T-helper 17 cell (primary cell): ENCODE data around the gene CAMSAP1. TPM values are rescaled to one million over a fixed set of nuclear protein-coding genes. Genes with fewer than 3 reads are reported as not detected.

Experiments
- ATAC-seq: fragments of 150-1000 bp; cut with Tn5 transposase; 2 replicates; pipeline ENCODE4 v1.10.0; 2021; ENCODE audit warnings: mild to moderate bottlenecking, moderate library complexity
- DNase-seq, 3 donors: peaks; one replicate each; pipeline versions ENCODE4 v3.0.0 to v3.0.0-alpha.2; 2020 to 2021
- H3K9me3 ChIP-seq: one replicate; pipeline ENCODE4 v1.7.0; 2013; ENCODE audit warnings: low read length, mild to moderate bottlenecking; ENCODE audit not compliant: control insufficient read depth, poor library complexity, severe bottlenecking
- H3K27ac Mint-ChIP-seq: one replicate; pipeline ENCODE4 v1.8.0; 2022; ENCODE audit warnings: mild to moderate bottlenecking, moderate library complexity, mixed read lengths
- H3K27me3 Mint-ChIP-seq: one replicate; pipeline ENCODE4 v1.8.0; 2022; ENCODE audit warnings: mixed read lengths
- H3K36me3 Mint-ChIP-seq: one replicate; pipeline ENCODE4 v1.8.0; 2022; ENCODE audit warnings: low read depth, mixed read lengths
- H3K4me1 Mint-ChIP-seq: one replicate; pipeline ENCODE4 v1.8.0; 2022; ENCODE audit warnings: mild to moderate bottlenecking, mixed read lengths
- H3K4me3 Mint-ChIP-seq: one replicate; pipeline ENCODE4 v1.8.0; 2022; ENCODE audit warnings: mild to moderate bottlenecking, moderate library complexity, mixed read lengths
- total RNA-seq, 4 donors: library from RNA in 2 of 4; stranded (reverse) in 2 of 4; gene quantifications; one replicate each; pipeline ENCODE4 v1.2.3 and lab custom pipeline; 2022 to 2026

CAMSAP1 gene
- total RNA-seq, 2 donors from 2014 or later, result 32.6 to 39.3 TPM

DNA sequence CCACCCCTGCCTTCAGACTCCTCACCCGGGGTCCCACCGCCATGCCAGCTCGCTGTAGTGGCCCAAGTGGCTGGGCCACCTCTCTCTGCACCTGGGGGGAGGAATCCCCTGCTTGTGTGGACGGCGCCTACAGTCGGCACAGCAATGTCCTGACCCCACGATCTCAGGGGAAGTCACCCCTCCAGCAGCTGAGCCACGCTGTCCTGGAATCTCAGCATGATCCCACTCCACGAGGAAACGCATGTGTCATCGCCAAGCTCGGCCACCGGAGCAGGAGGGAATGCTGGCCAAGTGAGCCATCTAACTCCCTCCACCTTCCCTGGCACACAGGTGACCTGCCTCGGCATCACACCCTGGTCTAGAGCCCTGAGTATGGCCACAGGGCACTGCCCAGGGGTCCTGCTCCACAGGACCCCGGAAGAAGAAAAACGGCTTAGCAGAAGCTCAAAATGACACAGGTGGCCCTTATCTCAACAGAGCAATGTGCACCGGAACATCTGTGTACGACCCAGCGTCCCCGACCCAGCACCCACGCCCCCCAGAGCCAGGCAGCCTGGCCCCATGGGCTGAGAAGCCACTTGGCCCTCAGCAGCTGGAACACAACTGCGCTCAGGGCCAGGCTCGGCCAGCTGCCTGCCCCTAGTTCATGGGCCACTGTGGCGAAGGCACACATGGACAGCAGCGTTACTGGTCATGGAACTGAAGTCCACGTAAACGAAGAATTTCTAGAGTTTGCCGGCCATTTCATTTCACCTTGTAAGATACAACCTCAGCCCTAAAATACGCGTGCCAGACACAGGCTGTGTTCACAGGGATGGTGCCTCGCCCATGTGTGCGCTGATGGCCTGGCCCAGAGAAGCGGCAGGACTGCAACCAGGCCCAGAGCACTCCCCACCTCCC is 23.4 kb upstream of the CAMSAP1 start:
- H3K4me1 Mint-ChIP-seq, result peaks cover 6% of the 10 kb centered on the region
- no peak overlapping the region for H3K27ac Mint-ChIP-seq
- no peak for DNase-seq

DNA sequence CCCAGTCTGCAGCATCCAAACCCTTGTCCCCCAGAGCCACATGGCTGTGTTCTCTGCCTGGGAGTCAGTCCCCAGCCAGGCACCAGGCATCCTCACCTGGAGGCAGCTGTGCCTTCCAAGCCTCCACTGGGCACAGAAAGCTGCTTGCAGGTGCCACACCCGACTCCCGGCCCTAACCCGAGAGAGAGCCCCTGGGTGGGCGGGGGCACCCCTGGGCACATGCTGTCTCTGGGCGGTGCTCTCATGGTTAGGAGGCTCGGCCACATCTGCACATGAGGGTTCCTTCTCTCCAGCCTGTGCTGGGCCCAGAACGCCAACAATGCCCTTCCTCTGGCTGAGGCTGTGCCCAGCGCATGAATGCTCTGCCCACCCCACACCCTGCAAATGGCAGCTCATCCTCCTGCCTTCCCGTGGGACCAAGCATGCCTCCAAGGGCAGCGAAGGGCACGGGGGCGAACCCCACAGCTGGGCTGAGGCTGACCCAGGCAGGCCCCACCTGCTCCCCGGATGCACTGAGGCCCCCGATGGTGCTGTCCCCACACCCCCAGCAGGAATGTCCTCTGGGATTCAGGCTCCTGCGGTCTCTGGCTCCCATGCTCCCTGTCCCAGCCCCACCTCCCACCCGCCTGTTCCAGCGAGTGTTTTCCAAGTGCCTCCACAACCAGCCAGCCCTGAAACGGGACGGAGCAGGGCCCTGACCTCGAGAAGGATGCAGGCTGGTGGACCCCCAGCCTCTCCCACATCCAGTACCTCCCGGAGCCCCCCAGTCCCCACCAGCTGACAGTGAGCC is 22.5 kb upstream of the CAMSAP1 start:
- Mint-ChIP-seq H3K36me3 (peaks cover 2% of the 10 kb centered on the region), H3K27me3 (no peaks in the 10 kb centered on the region), H3K4me1 (peaks cover 14% of the 10 kb centered on the region), H3K27ac (no peak overlapping the region), H3K4me3 (no peak overlapping the region)
- ATAC-seq, result no peak
- H3K9me3 ChIP-seq, result no peaks in the 10 kb centered on the region
- no peak for DNase-seq

More for the DNA sequence above, 23.4 kb upstream of the CAMSAP1 start:
- H3K4me3 Mint-ChIP-seq, result no peak overlapping the region
- peaks cover 2% of the 10 kb centered on the region for H3K36me3 Mint-ChIP-seq
- no peaks in the 10 kb centered on the region for H3K9me3 ChIP-seq
- ATAC-seq, result no peak
- H3K27me3 Mint-ChIP-seq, result no peaks in the 10 kb centered on the region

DNA sequence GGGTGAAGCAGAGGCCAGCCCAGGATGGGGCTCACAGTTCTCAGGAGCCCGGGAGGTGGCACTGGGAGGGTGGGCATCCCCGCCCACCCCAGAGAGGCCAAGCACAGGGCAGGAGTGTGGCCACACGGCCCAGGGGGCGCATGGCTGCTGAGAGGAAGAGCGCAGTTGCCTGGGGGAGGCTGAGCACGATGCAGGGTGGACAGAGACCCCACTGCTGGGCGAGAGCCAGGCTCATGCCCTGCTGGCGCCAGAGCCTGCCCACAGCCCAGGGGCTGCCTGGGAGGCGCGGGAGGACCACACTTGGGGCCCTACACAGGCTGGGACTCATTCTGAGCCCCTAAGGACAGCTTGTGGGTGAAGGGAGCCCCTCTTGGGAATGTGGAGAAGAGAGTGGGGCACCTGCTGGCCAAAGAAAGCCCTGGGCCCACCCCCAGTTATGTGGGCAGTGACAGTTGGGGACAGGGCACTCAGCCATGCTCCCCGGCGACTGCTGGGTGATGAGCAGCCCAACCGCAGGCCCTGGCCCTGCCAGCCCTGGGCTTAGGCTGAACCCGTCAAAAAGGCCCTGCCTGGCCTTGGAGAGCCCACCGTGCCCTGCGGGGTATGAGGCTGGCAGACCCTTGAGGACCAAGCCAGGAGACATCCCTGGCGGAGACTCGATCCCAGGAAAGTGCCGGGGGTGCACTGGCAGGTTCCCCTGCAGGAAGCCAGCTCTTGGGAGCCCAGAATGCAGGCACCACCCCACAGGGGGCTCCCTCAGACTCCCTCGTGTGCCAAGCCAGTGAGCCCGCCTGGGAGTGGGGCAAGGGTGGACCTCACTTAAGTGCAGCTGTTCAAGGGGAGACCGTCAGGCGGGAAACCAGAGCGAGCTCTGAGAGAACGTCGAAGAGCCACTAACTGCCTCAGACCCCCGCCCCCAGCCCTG is 21.6 kb upstream of the CAMSAP1 start:
- H3K36me3 Mint-ChIP-seq, result peaks cover 2% of the 10 kb centered on the region
- no peak overlapping the region for H3K4me3 Mint-ChIP-seq
- H3K27ac Mint-ChIP-seq, result no peak overlapping the region
- no peak for DNase-seq
- H3K4me1 Mint-ChIP-seq, result peaks cover 14% of the 10 kb centered on the region
- no peak for ATAC-seq
- no peaks in the 10 kb centered on the region for H3K9me3 ChIP-seq
- H3K27me3 Mint-ChIP-seq, result no peaks in the 10 kb centered on the region

DNA sequence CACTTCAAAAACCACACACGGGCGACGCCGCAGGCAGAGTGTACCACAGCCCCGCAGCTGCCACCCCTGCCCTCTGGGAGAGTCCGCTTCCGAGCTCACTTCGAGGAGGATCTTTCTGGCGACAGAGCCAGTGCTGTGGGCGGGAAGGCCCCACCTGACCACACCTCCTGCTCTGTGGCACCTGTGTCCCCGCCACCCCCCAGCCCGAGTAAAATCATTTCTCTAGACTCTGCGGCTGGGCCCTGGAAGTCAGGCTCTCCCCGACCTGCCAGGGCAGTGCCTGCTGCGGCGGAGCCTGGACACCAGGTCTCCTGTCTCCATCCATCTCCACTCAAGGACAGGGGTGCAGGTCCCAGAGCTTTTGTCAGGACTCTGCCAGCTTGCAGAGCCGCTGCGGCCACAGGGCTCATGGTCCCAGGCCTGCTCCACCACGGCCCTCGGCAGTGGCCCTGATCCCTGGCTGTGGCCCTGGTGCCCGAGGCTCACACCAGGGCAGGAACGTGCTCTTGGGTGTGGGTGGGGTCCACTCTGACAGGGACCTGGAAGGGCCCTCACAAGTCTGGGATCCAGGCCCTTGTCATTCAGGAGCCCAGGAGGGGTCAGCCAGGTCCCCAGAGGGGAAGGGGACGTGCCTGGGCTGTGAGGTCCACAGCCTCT is 20.9 kb upstream of the CAMSAP1 start:
- H3K36me3 Mint-ChIP-seq, result peaks cover 2% of the 10 kb centered on the region
- ATAC-seq, result no peak
- no peak overlapping the region for H3K27ac Mint-ChIP-seq
- peaks cover 14% of the 10 kb centered on the region for H3K4me1 Mint-ChIP-seq
- no peaks in the 10 kb centered on the region for H3K27me3 Mint-ChIP-seq
- H3K4me3 Mint-ChIP-seq, result no peak overlapping the region
- H3K9me3 ChIP-seq, result no peaks in the 10 kb centered on the region
- DNase-seq, result no peak

DNA sequence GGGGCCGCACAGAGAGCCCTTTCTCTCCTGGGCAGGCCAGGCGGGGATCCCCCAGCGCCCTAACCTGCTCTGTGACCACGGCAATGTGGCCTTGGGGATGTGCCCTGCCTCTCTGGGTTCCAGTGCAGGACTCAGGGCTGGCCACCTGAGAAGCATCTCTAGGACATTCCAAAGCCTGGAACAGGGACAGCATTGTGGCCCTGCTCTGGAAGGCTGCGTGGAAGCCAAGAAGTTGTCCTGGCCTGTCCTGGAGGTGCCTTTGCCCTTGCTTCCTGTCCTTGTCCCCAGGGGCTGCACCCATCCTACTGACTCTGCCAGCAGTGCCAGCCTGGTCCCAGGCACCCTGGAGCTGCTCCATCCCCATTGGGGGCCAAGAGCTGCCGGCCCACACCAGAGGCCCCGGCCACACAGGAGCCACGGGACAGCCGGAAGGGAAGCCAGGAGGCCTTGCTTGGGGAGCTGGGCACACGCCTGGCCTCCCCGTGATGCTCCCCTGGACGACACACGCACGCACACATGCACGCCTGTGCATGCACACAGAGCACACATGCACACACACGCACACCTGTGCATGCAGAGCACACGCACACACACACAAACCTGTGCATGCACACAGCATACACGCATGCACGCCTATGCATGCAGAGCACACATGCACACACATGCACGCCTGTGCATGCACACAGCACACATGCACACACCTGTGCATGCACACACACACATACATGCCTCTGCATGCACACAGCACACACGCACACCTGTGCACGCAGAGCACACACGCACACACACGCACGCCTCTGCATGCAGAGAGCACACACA is 20.1 kb upstream of the CAMSAP1 start:
- Mint-ChIP-seq H3K27ac (no peak overlapping the region), H3K4me1 (peaks cover 12% of the 10 kb centered on the region), H3K36me3 (no peaks in the 10 kb centered on the region), H3K27me3 (no peaks in the 10 kb centered on the region), H3K4me3 (no peak overlapping the region)
- ATAC-seq (no peak), DNase-seq (no peak)
- H3K9me3 ChIP-seq, result no peaks in the 10 kb centered on the region

DNA sequence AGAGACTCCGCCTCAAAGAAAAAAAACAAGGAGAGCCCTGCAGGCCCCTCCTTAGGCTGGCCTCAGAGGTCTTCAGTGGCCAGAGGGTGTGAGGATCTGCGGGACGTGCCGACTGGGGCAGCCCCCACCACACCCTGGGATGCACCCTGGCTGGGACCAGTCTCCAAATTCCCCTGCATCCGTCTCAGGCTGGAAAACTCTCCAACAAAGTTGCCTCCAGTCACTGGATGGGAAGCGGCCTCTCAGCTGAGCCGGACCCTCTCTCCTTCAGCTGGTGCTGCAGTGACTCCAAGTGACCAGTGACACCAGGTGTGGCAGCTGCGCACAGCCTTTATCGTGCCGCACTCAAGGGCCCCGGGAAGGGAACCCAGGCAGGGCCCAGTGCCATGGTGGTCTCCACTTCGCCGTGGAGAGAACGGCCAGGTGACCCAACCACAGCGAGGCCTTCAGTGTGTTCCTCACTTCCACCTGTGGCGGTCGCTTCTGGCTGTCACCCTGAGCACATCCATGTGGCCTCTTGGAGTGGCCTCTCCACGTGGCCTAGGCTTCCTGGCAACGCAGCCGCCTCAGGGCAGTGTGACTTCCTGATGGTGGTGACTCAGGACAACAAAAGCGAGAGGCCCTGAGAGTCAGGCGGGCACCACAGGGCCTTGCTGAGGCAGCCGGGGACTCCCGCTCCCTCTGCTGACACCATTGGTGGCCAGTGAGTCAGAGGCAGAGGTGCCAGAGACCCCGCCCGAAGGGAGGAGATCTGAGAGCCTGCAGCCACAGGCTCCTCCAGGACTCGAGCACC is 19.3 kb upstream of the CAMSAP1 start:
- peak in 1 of 3 donors; percentile 17 for DNase-seq
- H3K27ac Mint-ChIP-seq, result no peak overlapping the region
- no peak overlapping the region for H3K4me3 Mint-ChIP-seq

DNA sequence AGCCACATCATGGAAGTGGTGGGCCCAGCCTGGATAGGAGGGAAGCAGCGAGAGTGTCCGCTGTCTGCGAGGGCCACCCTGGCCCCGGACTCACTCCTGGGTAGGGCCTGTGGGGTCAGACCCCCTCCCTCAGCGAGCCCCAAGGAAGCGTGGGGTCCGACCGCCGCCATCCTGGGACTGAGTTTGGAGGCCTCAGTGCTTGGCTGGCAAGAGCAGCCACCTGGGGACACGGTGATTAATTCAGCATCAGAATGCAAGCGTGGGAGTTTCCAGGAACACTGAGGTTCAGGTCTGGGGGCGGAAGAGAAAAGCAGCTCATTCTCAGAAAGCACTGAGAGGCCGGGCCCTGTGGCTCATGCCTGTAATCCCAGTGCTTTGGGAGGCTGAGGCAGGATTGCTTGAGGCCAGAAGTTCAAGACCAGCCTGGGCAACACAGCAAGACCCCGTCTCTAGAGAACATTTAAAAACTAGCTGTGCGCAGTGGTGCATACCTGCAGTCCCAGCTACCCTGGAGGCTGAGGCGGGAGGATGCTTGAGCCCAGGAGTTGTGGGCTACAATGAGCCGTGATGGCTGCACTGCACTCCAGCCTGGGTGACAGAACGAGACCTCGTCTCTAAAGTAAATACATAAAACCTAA is 18.3 kb upstream of the CAMSAP1 start:
- H3K27me3 Mint-ChIP-seq, result no peaks in the 10 kb centered on the region
- H3K9me3 ChIP-seq, result no peaks in the 10 kb centered on the region
- H3K4me3 Mint-ChIP-seq, result peak overlapping the region; percentile 25
- peaks cover 11% of the 10 kb centered on the region for H3K4me1 Mint-ChIP-seq
- ATAC-seq (no peak), DNase-seq (no peak)
- peak overlapping the region; percentile 21 for H3K27ac Mint-ChIP-seq
- H3K36me3 Mint-ChIP-seq, result no peaks in the 10 kb centered on the region

More for the DNA sequence above, 19.3 kb upstream of the CAMSAP1 start:
- H3K27me3 Mint-ChIP-seq, result no peaks in the 10 kb centered on the region
- ATAC-seq, result peak; percentile 80
- peaks cover 12% of the 10 kb centered on the region for H3K4me1 Mint-ChIP-seq
- H3K9me3 ChIP-seq, result no peaks in the 10 kb centered on the region
- H3K36me3 Mint-ChIP-seq, result no peaks in the 10 kb centered on the region

DNA sequence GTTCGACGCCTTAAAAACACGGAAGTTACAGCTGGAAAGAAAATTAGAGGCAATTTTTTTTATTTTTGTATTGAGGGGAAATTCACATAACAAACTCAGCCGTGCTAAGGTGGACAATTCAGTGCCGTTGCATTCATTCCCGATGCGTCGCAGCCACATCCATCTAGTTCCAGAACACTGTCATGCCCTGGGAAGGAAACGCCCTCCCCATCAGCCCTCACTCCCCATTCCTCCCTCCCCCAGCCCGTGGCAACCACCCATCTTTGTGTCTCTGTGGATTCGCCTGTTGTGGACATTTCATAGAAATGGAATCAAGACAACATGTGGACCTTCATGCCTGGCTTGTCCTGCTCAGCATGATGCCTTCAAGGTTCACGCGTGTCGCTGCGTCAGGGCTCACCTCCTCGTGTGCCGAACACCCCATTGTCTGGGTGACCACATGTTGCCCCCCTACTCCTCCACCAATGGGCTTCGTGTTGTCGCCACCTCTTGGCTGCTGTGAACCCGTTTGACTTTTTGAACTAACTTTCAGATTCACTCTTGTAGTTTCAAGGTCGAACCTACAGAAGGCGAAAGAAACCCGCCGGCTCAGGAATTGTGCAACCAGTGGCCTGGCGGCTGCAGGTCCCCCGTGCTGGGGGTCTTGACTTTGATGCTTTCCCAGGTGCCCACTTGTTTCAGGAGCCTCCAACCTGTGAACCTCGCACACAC is 17.4 kb upstream of the CAMSAP1 start:
- H3K36me3 Mint-ChIP-seq, result no peaks in the 10 kb centered on the region
- H3K27me3 Mint-ChIP-seq, result no peaks in the 10 kb centered on the region
- ATAC-seq, result no peak
- no peaks in the 10 kb centered on the region for H3K9me3 ChIP-seq
- peak overlapping the region; percentile 52 for H3K4me3 Mint-ChIP-seq
- no peak for DNase-seq
- peak overlapping the region; percentile 29 for H3K27ac Mint-ChIP-seq
- peaks cover 8% of the 10 kb centered on the region for H3K4me1 Mint-ChIP-seq

DNA sequence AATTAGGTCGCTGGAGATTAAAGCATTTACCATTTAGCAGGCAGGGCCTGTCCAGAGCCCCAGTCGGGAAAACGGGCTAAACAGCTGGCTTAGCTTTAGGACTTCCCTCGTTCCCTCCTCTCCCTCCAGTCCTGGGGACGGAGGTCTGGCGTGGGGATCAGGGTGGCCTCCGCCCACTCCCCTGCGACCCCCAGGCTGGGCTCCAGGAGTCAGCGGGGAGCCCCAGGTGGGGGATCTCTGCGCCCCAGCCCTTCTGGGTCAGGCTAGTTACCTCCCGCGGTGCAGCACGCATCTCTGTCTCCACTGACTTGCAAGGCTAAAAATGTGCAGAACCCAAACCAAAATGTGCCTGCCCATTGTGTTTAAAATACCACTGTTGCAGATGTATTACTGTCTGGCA is 16.2 kb upstream of the CAMSAP1 start:
- H3K27me3 Mint-ChIP-seq, result no peaks in the 10 kb centered on the region
- no peak for ATAC-seq
- H3K9me3 ChIP-seq, result no peaks in the 10 kb centered on the region
- H3K36me3 Mint-ChIP-seq, result no peaks in the 10 kb centered on the region
- H3K4me1 Mint-ChIP-seq, result peaks cover 8% of the 10 kb centered on the region
- no peak for DNase-seq
- no peak overlapping the region for H3K4me3 Mint-ChIP-seq
- H3K27ac Mint-ChIP-seq, result no peak overlapping the region

DNA sequence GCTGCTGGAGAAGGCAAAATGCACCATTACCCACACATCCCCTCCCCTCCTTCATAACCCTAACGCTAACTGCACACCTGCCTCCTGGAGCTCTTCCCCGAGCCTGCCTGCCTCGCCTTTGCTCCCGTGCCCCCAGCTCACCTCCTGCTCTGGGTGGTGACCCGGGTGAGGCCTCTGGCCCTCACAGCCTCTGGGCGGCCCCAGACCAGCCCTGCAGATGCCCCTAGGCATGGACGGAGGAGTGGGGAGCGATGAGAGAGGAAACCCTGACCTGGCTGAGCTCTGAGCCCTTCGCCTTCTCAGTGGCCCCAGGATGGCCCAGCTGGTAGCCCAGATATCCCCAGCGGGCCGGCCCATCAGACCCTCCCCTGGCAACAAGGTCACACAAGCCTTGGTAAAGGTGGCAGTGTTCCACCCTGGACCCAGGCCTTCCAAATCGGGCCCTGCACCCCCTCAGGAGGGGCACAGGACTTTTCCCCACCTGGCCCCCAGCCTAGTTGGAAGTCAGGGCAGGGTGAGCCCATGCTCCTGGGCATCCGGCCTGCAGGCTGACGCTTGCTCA is 14.5 kb upstream of the CAMSAP1 start:
- no peaks in the 10 kb centered on the region for H3K9me3 ChIP-seq
- peaks cover 8% of the 10 kb centered on the region for H3K4me1 Mint-ChIP-seq
- H3K27ac Mint-ChIP-seq, result no peak overlapping the region
- H3K27me3 Mint-ChIP-seq, result no peaks in the 10 kb centered on the region
- H3K4me3 Mint-ChIP-seq, result no peak overlapping the region
- no peak for ATAC-seq
- no peak for DNase-seq
- H3K36me3 Mint-ChIP-seq, result no peaks in the 10 kb centered on the region
